Activated CD4-positive, alpha-beta memory T cell treated with anti-CD3 and anti-CD28 coated beads for 36 hours (primary cell): ENCODE results near the gene HTRA3. TPM values are rescaled to one million over a fixed set of nuclear protein-coding genes. Genes with fewer than 3 reads are reported as not detected.

Experiments used
- CTCF ChIA-PET: fragments of 350-600 bp; sonication (Branson Sonifier 250); formaldehyde crosslinking; loops from one replicate; lab custom pipeline; 2021; ENCODE audit warnings: antibody characterized with exemption, inconsistent platforms; lab: Charles Lee
- POLR2A ChIA-PET: fragments of 350-600 bp; sonication (Branson Sonifier 250); formaldehyde crosslinking; loops from one replicate; lab custom pipeline; 2021; ENCODE audit warnings: antibody characterized with exemption; lab: Charles Lee
- DNase-seq: peaks from one replicate; pipeline ENCODE4 v3.0.0-alpha.2; 2020
- H3K27ac Mint-ChIP-seq: one replicate; pipeline ENCODE4 v1.8.0; 2021; ENCODE audit warnings: mixed read lengths
- H3K27me3 Mint-ChIP-seq: one replicate; pipeline ENCODE4 v1.8.0; 2021; ENCODE audit warnings: mixed read lengths
- H3K36me3 Mint-ChIP-seq: one replicate; pipeline ENCODE4 v1.8.0; 2021; ENCODE audit warnings: mixed read lengths
- H3K4me1 Mint-ChIP-seq: one replicate; pipeline ENCODE4 v1.8.0; 2021; ENCODE audit warnings: low read depth, mixed read lengths
- H3K4me3 Mint-ChIP-seq: one replicate; pipeline ENCODE4 v1.8.0; 2021; ENCODE audit warnings: mild to moderate bottlenecking, mixed read lengths
- H3K9me3 Mint-ChIP-seq: one replicate; pipeline ENCODE4 v1.8.0; 2021; ENCODE audit warnings: mixed read lengths
- intact Hi-C: fragments of 100-400 bp; cut with micrococcal nuclease; formaldehyde crosslinking; loops from one replicate; pipeline ENCODE4 v1.15.1; 2023
- total RNA-seq, 2 experiments: library from RNA; stranded (reverse); gene quantifications; one replicate each; pipeline ENCODE4 v1.2.3, GENCODE V29; 2021

Gene HTRA3
- total RNA-seq, 2 experiments from 2014 or later: not detected

DNA sequence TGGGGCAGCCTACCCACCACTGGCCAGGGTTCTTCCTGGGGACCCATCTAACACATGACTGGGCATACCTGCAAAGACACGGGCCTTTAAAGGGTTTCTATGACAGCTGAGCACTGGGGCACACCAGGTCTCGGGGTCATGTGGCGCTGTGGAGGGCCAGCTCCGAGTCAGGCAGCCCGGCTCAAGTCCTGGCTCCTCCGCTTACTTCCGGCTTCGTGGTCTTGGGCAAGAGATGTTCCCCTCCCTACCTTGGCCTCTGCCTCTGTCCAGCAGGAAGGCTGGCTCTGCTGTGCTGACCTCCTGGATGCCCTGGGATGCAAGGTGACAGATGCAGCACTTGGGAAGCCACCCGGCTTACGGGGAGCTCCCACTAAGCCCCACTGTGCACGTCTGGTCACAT is 37.6 kb downstream of the HTRA3 start:
- ChIA-PET POLR2A (no interaction called here), CTCF (no interaction called here)
- Mint-ChIP-seq H3K27ac (no peak overlapping the region), H3K4me1 (no peaks in the 10 kb centered on the region), H3K27me3 (peaks cover 4% of the 10 kb centered on the region), H3K36me3 (no peaks in the 10 kb centered on the region), H3K9me3 (no peaks in the 10 kb centered on the region), H3K4me3 (no peak overlapping the region)
- intact Hi-C loops: no loop called here
- no peak for DNase-seq

DNA sequence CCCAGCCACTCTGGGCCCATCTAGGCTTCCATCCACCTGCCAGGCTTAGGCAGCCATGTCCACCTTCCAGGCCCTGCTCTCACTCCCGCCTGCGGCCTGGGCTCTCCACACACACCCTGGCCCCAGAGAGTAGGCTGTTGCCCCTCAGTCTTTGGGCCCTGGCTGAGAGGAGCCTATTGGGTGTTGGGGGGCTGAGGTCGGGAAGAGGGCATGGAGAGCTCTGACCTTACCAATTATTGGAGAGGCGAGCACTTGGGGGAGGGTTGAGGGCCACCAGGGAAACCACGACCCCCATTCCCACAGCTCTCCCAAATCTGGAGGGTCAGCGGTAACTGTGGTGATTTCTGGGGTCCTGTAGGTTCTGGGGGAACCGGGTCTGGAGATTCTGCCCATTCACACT is 38.2 kb downstream of the HTRA3 start:
- peaks cover 7% of the 10 kb centered on the region for H3K27me3 Mint-ChIP-seq
- no peak overlapping the region for H3K27ac Mint-ChIP-seq
- DNase-seq: no peak
- H3K36me3 Mint-ChIP-seq: no peaks in the 10 kb centered on the region
- no peak overlapping the region for H3K4me3 Mint-ChIP-seq
- POLR2A ChIA-PET: no interaction called here
- CTCF ChIA-PET: no interaction called here
- intact Hi-C loops: no loop called here
- no peaks in the 10 kb centered on the region for H3K9me3 Mint-ChIP-seq
- H3K4me1 Mint-ChIP-seq: no peaks in the 10 kb centered on the region

GRCh38 chr4:8308144-8308543 is 38.6 kb downstream of the HTRA3 start:
- Mint-ChIP-seq H3K27ac (no peak overlapping the region), H3K4me3 (no peak overlapping the region), H3K36me3 (no peaks in the 10 kb centered on the region), H3K9me3 (no peaks in the 10 kb centered on the region), H3K4me1 (no peaks in the 10 kb centered on the region), H3K27me3 (peaks cover 7% of the 10 kb centered on the region)
- DNase-seq: no peak
- CTCF ChIA-PET: no interaction called here
- POLR2A ChIA-PET: no interaction called here
- intact Hi-C loops: no loop called here

GRCh38 chr4:8308856-8309771 is 39.6 kb downstream of the HTRA3 start:
- no peak overlapping the region for H3K27ac Mint-ChIP-seq
- H3K27me3 Mint-ChIP-seq: peaks cover 7% of the 10 kb centered on the region
- POLR2A ChIA-PET: interaction anchor here (0.6 kb wide), 1 partner anchor 159 kb away, joined by 3 read pairs; no protein-coding TSS in a partner anchor
- H3K4me1 Mint-ChIP-seq: no peaks in the 10 kb centered on the region
- DNase-seq: no peak
- H3K9me3 Mint-ChIP-seq: no peaks in the 10 kb centered on the region
- intact Hi-C loops: no loop called here
- H3K36me3 Mint-ChIP-seq: no peaks in the 10 kb centered on the region
- no peak overlapping the region for H3K4me3 Mint-ChIP-seq
- CTCF ChIA-PET: no interaction called here

DNA sequence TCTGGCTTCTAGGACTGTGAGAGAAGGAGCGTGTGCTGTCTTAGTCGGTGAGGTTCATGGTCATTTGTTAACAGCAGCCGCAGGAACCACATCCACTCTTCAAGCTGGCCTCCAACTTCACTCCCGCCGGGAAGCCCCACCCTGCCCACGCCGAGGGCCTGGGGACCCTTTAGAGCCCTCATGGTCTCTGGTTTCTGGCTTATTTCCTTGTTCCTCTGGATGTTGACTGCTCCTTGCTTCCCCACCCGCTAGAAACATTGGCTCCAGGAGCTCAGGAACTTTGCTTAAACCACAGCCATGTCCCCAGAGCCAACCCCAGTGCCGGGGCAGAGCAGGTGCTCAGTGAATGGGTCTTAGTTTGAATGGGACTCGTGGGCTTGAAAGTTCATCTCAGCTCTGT is 40.8 kb downstream of the HTRA3 start:
- Mint-ChIP-seq H3K4me3 (no peak overlapping the region), H3K36me3 (no peaks in the 10 kb centered on the region), H3K27me3 (peaks cover 7% of the 10 kb centered on the region), H3K4me1 (no peaks in the 10 kb centered on the region), H3K9me3 (no peaks in the 10 kb centered on the region), H3K27ac (no peak overlapping the region)
- ChIA-PET CTCF (no interaction called here), POLR2A (no interaction called here)
- no peak for DNase-seq
- intact Hi-C loops: no loop called here

- no peak for DNase-seq
- Mint-ChIP-seq H3K4me1 (no peaks in the 10 kb centered on the region), H3K4me3 (no peak overlapping the region), H3K9me3 (no peaks in the 10 kb centered on the region), H3K27ac (no peak overlapping the region), H3K27me3 (peaks cover 7% of the 10 kb centered on the region), H3K36me3 (no peaks in the 10 kb centered on the region)
- POLR2A ChIA-PET: no interaction called here
- CTCF ChIA-PET: no interaction called here
- intact Hi-C loops: no loop called here
Observed at GRCh38 chr4:8311101-8312068, 41.8 kb downstream of the HTRA3 start.

GRCh38 chr4:8312069-8312445 is 42.5 kb downstream of the HTRA3 start:
- H3K27ac Mint-ChIP-seq: no peak overlapping the region
- H3K27me3 Mint-ChIP-seq: peaks cover 7% of the 10 kb centered on the region
- H3K4me3 Mint-ChIP-seq: no peak overlapping the region
- no peak for DNase-seq
- intact Hi-C loops: no loop called here
- no peaks in the 10 kb centered on the region for H3K9me3 Mint-ChIP-seq
- CTCF ChIA-PET: no interaction called here
- POLR2A ChIA-PET: no interaction called here
- H3K36me3 Mint-ChIP-seq: no peaks in the 10 kb centered on the region
- no peaks in the 10 kb centered on the region for H3K4me1 Mint-ChIP-seq

DNA sequence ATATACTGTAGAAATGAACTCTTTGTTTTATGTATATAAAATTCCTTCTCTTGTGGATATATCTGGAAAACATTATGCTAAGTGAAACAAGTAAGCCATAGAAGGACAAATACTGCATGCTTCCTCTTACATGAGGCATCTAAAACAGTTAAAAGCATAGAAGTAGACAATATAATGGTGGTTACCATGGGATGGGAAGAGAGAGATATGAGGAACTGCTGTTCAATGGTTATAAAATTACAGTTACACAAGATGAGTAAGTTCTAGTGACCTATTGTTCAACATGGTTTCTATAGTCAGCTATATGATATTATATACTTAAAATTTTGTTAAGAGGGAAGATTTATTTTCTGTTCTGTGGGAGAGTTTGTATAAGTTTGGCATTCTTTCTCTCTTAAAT is 43.4 kb downstream of the HTRA3 start:
- Mint-ChIP-seq H3K27ac (no peak overlapping the region), H3K4me1 (no peaks in the 10 kb centered on the region), H3K36me3 (no peaks in the 10 kb centered on the region), H3K4me3 (no peak overlapping the region), H3K27me3 (peaks cover 7% of the 10 kb centered on the region), H3K9me3 (no peaks in the 10 kb centered on the region)
- intact Hi-C loops: no loop called here
- DNase-seq: no peak
- ChIA-PET CTCF (no interaction called here), POLR2A (no interaction called here)

- no peaks in the 10 kb centered on the region for H3K4me1 Mint-ChIP-seq
- no peaks in the 10 kb centered on the region for H3K9me3 Mint-ChIP-seq
- peaks cover 7% of the 10 kb centered on the region for H3K27me3 Mint-ChIP-seq
- H3K4me3 Mint-ChIP-seq: no peak overlapping the region
- intact Hi-C loops: no loop called here
- peak; percentile 5 for DNase-seq
- ChIA-PET POLR2A (no interaction called here), CTCF (no interaction called here)
- H3K27ac Mint-ChIP-seq: no peak overlapping the region
- H3K36me3 Mint-ChIP-seq: no peaks in the 10 kb centered on the region
Observed at GRCh38 chr4:8314691-8315255, 45.2 kb downstream of the HTRA3 start.

- Mint-ChIP-seq H3K4me3 (no peak overlapping the region), H3K27me3 (peaks cover 7% of the 10 kb centered on the region), H3K9me3 (no peaks in the 10 kb centered on the region), H3K27ac (no peak overlapping the region), H3K4me1 (no peaks in the 10 kb centered on the region), H3K36me3 (no peaks in the 10 kb centered on the region)
- CTCF ChIA-PET: no interaction called here
- intact Hi-C loops: no loop called here
- peak; percentile 4 for DNase-seq
- POLR2A ChIA-PET: no interaction called here
Observed at GRCh38 chr4:8315435-8316250, 46.1 kb downstream of the HTRA3 start.

GRCh38 chr4:8316251-8316771 is 46.8 kb downstream of the HTRA3 start:
- Mint-ChIP-seq H3K27ac (no peak overlapping the region), H3K36me3 (no peaks in the 10 kb centered on the region), H3K27me3 (peaks cover 5% of the 10 kb centered on the region), H3K4me1 (no peaks in the 10 kb centered on the region), H3K4me3 (no peak overlapping the region), H3K9me3 (no peaks in the 10 kb centered on the region)
- ChIA-PET POLR2A (no interaction called here), CTCF (no interaction called here)
- no peak for DNase-seq
- intact Hi-C loops: no loop called here
